Stimulated activated naive CD8-positive, alpha-beta T cell treated with anti-CD3 and anti-CD28 coated beads, Interleukin-15, amount 100 ng/mL, for 72 hours (primary cell): ENCODE results near the gene CELSR1.
A peak's percentile ranks its signal among the peaks of the same experiment; 100 is the strongest.

Experiments used
- ATAC-seq: fragments of 150-1000 bp; cut with Tn5 transposase; 2 replicates; pipeline ENCODE4 v1.10.0; 2021; ENCODE audit warnings: mild to moderate bottlenecking, moderate library complexity
- DNase-seq, 2 donors: peaks; one replicate each; pipeline ENCODE4 v3.0.0; 2021 to 2022
- H3K27ac Mint-ChIP-seq, 2 donors: one replicate each; pipeline ENCODE4 v1.8.0; 2022; ENCODE audit warnings: mild to moderate bottlenecking in 2 of 2, mixed read lengths in 2 of 2, moderate library complexity in 2 of 2
- H3K27me3 Mint-ChIP-seq: one replicate; pipeline ENCODE4 v1.8.0; 2022; ENCODE audit warnings: mixed read lengths
- H3K4me1 Mint-ChIP-seq: one replicate; pipeline ENCODE4 v1.8.0; 2022; ENCODE audit warnings: mild to moderate bottlenecking, mixed read lengths
- H3K4me3 Mint-ChIP-seq, 2 donors: one replicate each; pipeline ENCODE4 v1.8.0; 2022; ENCODE audit warnings: mild to moderate bottlenecking in 2 of 2, mixed read lengths in 2 of 2, moderate library complexity in 1 of 2
- H3K9me3 Mint-ChIP-seq, 2 donors: one replicate each; pipeline ENCODE4 v1.8.0; 2022; ENCODE audit warnings: mixed read lengths in 2 of 2

Gene CELSR1

DNA sequence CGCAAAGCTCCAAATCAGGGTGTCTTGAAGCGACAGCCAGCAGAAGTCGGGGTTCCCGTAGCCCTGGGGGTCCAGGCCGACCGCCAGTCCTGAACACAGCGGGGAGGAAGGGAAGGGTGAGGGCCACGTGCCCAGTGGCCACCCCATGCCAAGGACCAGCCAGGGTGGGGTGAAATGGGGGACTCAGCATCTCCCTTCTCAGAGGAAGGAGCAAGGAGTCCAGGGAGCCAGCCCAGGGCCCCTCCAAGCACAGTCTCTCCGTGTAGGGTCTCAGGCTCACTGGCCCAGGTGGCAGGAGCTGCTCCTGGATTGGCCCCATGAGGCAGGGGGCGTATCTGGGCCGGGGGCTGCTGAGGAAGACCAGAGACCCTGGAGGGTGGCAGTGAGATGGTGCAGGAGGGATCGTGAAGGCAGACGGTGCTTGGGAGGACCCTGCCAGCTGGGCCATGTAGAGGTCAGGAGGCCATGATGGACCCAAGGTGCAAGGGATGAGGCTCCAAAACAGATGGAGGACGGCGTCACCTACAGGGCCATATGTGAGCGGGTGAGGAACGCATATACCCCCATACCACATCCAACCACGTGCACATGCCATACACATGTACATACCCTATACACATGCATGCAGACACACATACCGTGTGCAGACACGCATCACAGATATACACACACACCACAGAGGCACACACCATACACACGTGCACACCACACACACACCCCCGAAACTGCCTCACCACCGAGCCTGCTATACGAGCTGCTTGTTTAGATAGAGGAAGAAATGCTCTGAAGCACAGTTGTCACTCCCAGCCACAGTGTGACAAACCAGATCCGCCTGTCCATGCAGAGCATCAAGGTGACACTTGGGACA, 167.5 kb downstream of the CELSR1 start:
- peaks cover 42% of the 10 kb centered on the region for H3K4me1 Mint-ChIP-seq
- peaks cover 0 to 2% of the 10 kb centered on the region in 2 donors for H3K9me3 Mint-ChIP-seq
- ATAC-seq, result no peak
- H3K27me3 Mint-ChIP-seq, result peaks cover 26% of the 10 kb centered on the region
- H3K27ac Mint-ChIP-seq, result no peak overlapping the region
- H3K4me3 Mint-ChIP-seq, result no peak overlapping the region
- DNase-seq, result no peak

GRCh38 chr22:46368871-46369715, 168.3 kb downstream of the CELSR1 start:
- ATAC-seq (no peak), DNase-seq (no peak)
- Mint-ChIP-seq H3K9me3 (no peaks in the 10 kb centered on the region), H3K4me1 (peaks cover 37% of the 10 kb centered on the region), H3K27ac (no peak overlapping the region), H3K27me3 (peaks cover 26% of the 10 kb centered on the region), H3K4me3 (no peak overlapping the region)

DNA sequence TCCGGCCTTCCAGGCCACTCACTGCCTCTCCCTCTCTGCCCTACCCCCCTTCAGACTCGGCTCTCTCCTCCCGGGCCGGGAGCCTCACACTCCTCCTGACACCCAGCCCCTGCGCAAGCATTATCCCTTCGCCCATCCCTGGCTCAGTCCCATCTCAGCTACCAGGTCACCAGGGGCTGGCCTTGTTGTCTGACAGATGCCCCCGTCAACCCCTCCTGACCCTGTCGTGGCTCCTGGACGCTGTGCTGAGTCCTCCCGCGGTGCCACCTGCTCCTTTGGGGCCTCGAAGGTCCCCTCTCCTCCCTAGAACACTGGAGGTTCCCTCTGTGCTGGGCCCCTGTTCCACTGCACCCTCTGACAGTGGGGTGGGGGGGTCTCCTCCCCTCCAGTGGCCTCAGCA, 169.0 kb downstream of the CELSR1 start:
- peaks cover 26% of the 10 kb centered on the region for H3K27me3 Mint-ChIP-seq
- H3K9me3 Mint-ChIP-seq, result no peaks in the 10 kb centered on the region
- peaks cover 31% of the 10 kb centered on the region for H3K4me1 Mint-ChIP-seq
- H3K4me3 Mint-ChIP-seq, result no peak overlapping the region
- DNase-seq, result no peak
- ATAC-seq, result no peak
- H3K27ac Mint-ChIP-seq, result peak overlapping the region in 1 of 2 donors; percentile 72

DNA sequence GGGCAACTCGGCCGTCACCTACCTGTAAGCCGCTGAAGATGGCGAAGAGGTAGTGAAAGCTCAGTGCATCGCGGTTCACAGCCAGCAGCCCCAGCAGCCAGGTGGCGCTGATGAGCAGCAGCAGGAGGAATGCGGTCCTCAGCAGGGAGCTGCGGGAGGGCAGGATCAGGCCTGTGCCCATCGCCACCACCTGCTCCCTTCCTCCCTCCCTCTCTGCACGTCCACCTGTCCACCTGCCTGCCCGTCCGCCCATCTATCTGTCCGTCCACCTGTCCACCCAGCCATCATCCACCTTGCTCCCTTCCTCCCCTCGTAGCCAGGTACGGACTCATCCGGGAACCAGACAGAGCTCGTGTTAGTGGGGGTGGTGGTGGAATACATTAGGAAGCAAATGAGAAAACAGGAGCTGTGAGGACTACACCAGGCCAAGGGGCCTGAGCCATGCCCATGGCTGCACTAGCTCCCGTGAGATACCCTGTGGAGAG, 169.7 kb downstream of the CELSR1 start:
- peak; percentile 71 for ATAC-seq
- Mint-ChIP-seq H3K27me3 (peaks cover 30% of the 10 kb centered on the region), H3K4me1 (peaks cover 28% of the 10 kb centered on the region), H3K4me3 (peak overlapping the region in 1 of 2 donors; percentile 53), H3K27ac (no peak overlapping the region), H3K9me3 (no peaks in the 10 kb centered on the region)
- DNase-seq, result peak; percentile 71 to 72

DNA sequence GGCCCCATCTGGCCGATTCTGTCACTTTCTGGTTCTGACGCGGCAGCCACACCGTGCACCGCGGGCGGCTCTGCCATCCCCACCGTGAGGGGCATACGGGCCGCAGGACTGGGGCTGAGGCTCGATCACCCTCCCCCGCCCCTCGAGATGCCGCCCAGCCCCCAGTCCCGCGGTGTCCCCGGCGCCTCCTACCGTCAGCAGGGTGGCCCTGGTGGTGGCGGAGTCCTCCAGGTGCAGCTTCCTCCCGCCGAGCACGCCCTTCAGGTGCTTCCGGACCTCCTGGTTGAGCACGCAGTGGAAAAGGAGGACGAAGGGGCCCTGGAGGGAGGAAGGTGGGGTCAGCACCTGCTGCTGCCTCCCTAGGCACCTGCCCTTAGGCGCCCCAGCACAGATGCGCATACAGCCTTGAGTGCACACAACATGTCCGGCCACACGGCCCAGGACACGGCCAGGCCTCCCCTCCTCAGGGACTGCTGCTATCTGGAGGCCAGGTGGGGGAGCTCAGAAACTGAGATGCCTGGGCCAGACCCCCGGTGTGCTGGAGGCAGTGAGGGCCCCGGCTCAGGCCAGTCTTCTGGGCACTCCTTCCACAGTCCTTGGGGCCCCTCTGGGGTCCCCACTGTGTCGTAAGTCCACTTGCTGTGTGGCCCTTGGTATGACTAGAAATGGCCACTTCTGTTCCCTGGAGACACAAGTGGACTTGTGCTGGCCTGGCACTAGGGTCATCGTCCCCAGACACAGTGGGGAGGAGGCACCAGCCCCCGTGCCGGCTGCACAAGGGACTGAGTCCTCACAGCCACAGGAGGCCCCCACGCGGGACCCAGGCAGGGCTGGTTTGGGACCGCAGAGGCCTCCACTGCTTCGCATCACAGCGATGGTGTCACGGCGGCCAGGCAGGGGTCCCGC, 170.4 kb downstream of the CELSR1 start:
- Mint-ChIP-seq H3K9me3 (no peaks in the 10 kb centered on the region), H3K4me3 (peak overlapping the region in 1 of 2 donors; percentile 53), H3K27ac (no peak overlapping the region), H3K27me3 (peaks cover 28% of the 10 kb centered on the region), H3K4me1 (peaks cover 30% of the 10 kb centered on the region)
- peak; percentile 18 for ATAC-seq
- DNase-seq, result no peak

DNA sequence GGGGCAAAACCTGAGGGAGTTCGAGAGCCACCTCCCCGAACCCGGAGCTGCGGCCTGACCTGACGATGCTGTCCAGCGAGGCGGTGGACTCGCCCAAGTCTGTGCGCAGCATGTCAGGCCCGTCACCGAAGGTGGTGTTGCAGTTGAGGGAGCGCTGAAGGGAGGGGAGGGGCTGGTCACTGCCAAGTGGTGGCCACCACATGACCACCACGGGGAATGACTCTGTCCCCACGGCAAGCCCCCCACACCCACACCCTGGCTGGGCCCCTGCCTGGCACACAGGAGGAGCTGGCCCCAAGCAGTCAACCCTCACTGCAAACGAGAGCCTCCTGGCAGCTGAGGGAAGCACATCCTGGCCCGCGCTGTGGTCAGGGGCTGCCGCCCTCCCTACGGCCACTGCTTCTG, 171.1 kb downstream of the CELSR1 start:
- Mint-ChIP-seq H3K9me3 (no peaks in the 10 kb centered on the region), H3K27me3 (peaks cover 28% of the 10 kb centered on the region), H3K4me3 (no peak overlapping the region), H3K4me1 (peaks cover 30% of the 10 kb centered on the region), H3K27ac (no peak overlapping the region)
- no peak for DNase-seq
- ATAC-seq, result peak; percentile 2

GRCh38 chr22:46365166-46365624, 172.2 kb downstream of the CELSR1 start:
- Mint-ChIP-seq H3K4me3 (no peak overlapping the region), H3K27me3 (peaks cover 28% of the 10 kb centered on the region), H3K9me3 (no peaks in the 10 kb centered on the region), H3K4me1 (peaks cover 20% of the 10 kb centered on the region), H3K27ac (no peak overlapping the region)
- ATAC-seq (no peak), DNase-seq (no peak)

- ATAC-seq, result no peak
- no peaks in the 10 kb centered on the region for H3K9me3 Mint-ChIP-seq
- no peak for DNase-seq
- H3K4me3 Mint-ChIP-seq, result no peak overlapping the region
- H3K27ac Mint-ChIP-seq, result no peak overlapping the region
- peaks cover 14% of the 10 kb centered on the region for H3K4me1 Mint-ChIP-seq
- peaks cover 24% of the 10 kb centered on the region for H3K27me3 Mint-ChIP-seq
Measured at GRCh38 chr22:46364341-46365165, 172.9 kb downstream of the CELSR1 start.

- H3K9me3 Mint-ChIP-seq, result no peaks in the 10 kb centered on the region
- peaks cover 14% of the 10 kb centered on the region for H3K4me1 Mint-ChIP-seq
- DNase-seq (no peak), ATAC-seq (no peak)
- H3K27ac Mint-ChIP-seq, result no peak overlapping the region
- H3K27me3 Mint-ChIP-seq, result peaks cover 16% of the 10 kb centered on the region
- H3K4me3 Mint-ChIP-seq, result no peak overlapping the region
Measured at GRCh38 chr22:46363611-46364321, 173.7 kb downstream of the CELSR1 start.

- DNase-seq, result no peak
- no peak for ATAC-seq
- Mint-ChIP-seq H3K4me3 (no peak overlapping the region), H3K27ac (peak overlapping the region in 1 of 2 donors; percentile 16), H3K4me1 (peaks cover 13% of the 10 kb centered on the region), H3K27me3 (peaks cover 12% of the 10 kb centered on the region), H3K9me3 (no peaks in the 10 kb centered on the region)
Measured at GRCh38 chr22:46362934-46363515, 174.4 kb downstream of the CELSR1 start.

- Mint-ChIP-seq H3K4me3 (no peak overlapping the region), H3K4me1 (peaks cover 8% of the 10 kb centered on the region), H3K27ac (peak overlapping the region in 1 of 2 donors; percentile 81), H3K27me3 (peaks cover 12% of the 10 kb centered on the region), H3K9me3 (no peaks in the 10 kb centered on the region)
- DNase-seq (no peak), ATAC-seq (peak; percentile 27)
Measured at GRCh38 chr22:46362203-46362933, 175.1 kb downstream of the CELSR1 start.

- ATAC-seq (no peak), DNase-seq (no peak)
- peak overlapping the region in 1 of 2 donors; percentile 81 for H3K27ac Mint-ChIP-seq
- peaks cover 8% of the 10 kb centered on the region for H3K4me1 Mint-ChIP-seq
- peaks cover 12% of the 10 kb centered on the region for H3K27me3 Mint-ChIP-seq
- no peaks in the 10 kb centered on the region for H3K9me3 Mint-ChIP-seq
- no peak overlapping the region for H3K4me3 Mint-ChIP-seq
Measured at GRCh38 chr22:46361826-46362202, 175.6 kb downstream of the CELSR1 start.

GRCh38 chr22:46360891-46361290, 176.5 kb downstream of the CELSR1 start:
- ATAC-seq (no peak), DNase-seq (no peak)
- Mint-ChIP-seq H3K27me3 (peaks cover 12% of the 10 kb centered on the region), H3K9me3 (no peaks in the 10 kb centered on the region), H3K4me3 (no peak overlapping the region), H3K27ac (no peak overlapping the region), H3K4me1 (peaks cover 8% of the 10 kb centered on the region)
